Measurements from ENCODE around the gene CGREF1. TPM values are rescaled to one million over a fixed set of nuclear protein-coding genes. Genes with fewer than 3 reads are reported as not detected.

CGREF1 gene
- total RNA-seq, 4 donors from 2014 or later, result 2.3 to 22.9 (median 9.7) TPM

- DNase-seq, result no peak
- Histone ChIP-seq H3K4me1 (peaks cover 4 to 11% of the 10 kb centered on the region in 2 donors), H3K4me3 (no peak overlapping the region), H3K36me3 (no peaks in the 10 kb centered on the region), H3K9me3 (no peaks in the 10 kb centered on the region), H3K27ac (peak overlapping the region; percentile 92 to 93), H3K27me3 (no peaks in the 10 kb centered on the region)
- intact Hi-C loops (cut with DNase I; ENCODE audit: low total_unique reads), result no loop called here
- TF ChIP-seq CTCF (IDR thresholded peaks at IDR 0.05), result no peak
- TF ChIP-seq POLR2A (IDR thresholded peaks at IDR 0.05), result no peak
These were observed 33.3 kb upstream of the CGREF1 start for GRCh38 chr2:27152102-27152795.

- intact Hi-C loops (cut with DNase I; ENCODE audit: low total_unique reads), result no loop called here
These were observed 31.8 kb upstream of the CGREF1 start for GRCh38 chr2:27150639-27151230.

GRCh38 chr2:27149570-27150405, 30.9 kb upstream of the CGREF1 start:
- intact Hi-C loops (cut with DNase I; ENCODE audit: low total_unique reads), result no loop called here
- no peaks in the 10 kb centered on the region for H3K27me3 ChIP-seq
- no peak for TF ChIP-seq POLR2A (IDR thresholded peaks at IDR 0.05)
- TF ChIP-seq CTCF (IDR thresholded peaks at IDR 0.05), result no peak
- H3K4me1 ChIP-seq, result peaks cover 0 to 6% of the 10 kb centered on the region in 2 donors
- peak overlapping the region; percentile 92 to 93 for H3K27ac ChIP-seq
- H3K4me3 ChIP-seq, result peak overlapping the region; percentile 45 to 49
- H3K36me3 ChIP-seq, result no peaks in the 10 kb centered on the region
- DNase-seq, result no peak
- H3K9me3 ChIP-seq, result no peaks in the 10 kb centered on the region

More at GRCh38 chr2:27150639-27151230, 31.8 kb upstream of the CGREF1 start:
- no peaks in the 10 kb centered on the region for H3K9me3 ChIP-seq
- H3K36me3 ChIP-seq, result no peaks in the 10 kb centered on the region
- DNase-seq, result peak; percentile 53 to 67
- TF ChIP-seq CTCF (IDR thresholded peaks at IDR 0.05) (no peak), POLR2A (IDR thresholded peaks at IDR 0.05) (no peak)
- H3K4me3 ChIP-seq, result peak overlapping the region; percentile 45 to 49
- H3K27me3 ChIP-seq, result no peaks in the 10 kb centered on the region
- peak overlapping the region; percentile 92 to 93 for H3K27ac ChIP-seq
- peaks cover 4 to 11% of the 10 kb centered on the region in 2 donors for H3K4me1 ChIP-seq

- no peaks in the 10 kb centered on the region for H3K27me3 ChIP-seq
- peak; percentile 93 to 94 for DNase-seq
- H3K36me3 ChIP-seq, result no peaks in the 10 kb centered on the region
- H3K4me1 ChIP-seq, result peaks cover 0 to 5% of the 10 kb centered on the region in 2 donors
- H3K9me3 ChIP-seq, result no peaks in the 10 kb centered on the region
- peak within 1 kb of the TSS; percentile 45 to 49 for H3K4me3 ChIP-seq
- H3K27ac ChIP-seq, result peak within 1 kb of the TSS; percentile 92 to 93
- intact Hi-C loops (cut with DNase I; ENCODE audit: low total_unique reads), result no loop called here
- TF ChIP-seq POLR2A (IDR thresholded peaks at IDR 0.05) (peak in 1 of 2 donors; percentile 60), CTCF (IDR thresholded peaks at IDR 0.05) (no peak)
These were observed 30.0 kb upstream of the CGREF1 start, which contains the start of gene TCF23 for GRCh38 chr2:27148801-27149439. Gene TCF23, plus strand, starts transcription at chr2:27149004. Its CDS starts 130 bp downstream, at chr2:27149134.

All from uterus (tissue), 4 donors.